Mesenteric fat pad (tissue), 1 donor: ENCODE results near the gene ANKRD33B. TPM values are rescaled to one million over a fixed set of nuclear protein-coding genes. Genes with fewer than 3 reads are reported as not detected.
A peak's percentile ranks its signal among the peaks of the same experiment; 100 is the strongest.

ENCODE experiments used
- DNase-seq: peaks from one replicate; pipeline ENCODE4 v3.0.0-alpha.2; 2020; ENCODE audit warnings: low spot score
- total RNA-seq: library from RNA; stranded (reverse); fragmentation: NEBNext Ultra II Directional; extraction: Animal tissue kit (Norgen Biotek cat#: 25700); gene quantifications from one replicate; pipeline ENCODE4 v1.2.1, GENCODE V29; 2021
- donor health status: DM: yes; HTN: yes; CAD: no.

ANKRD33B gene
- total RNA-seq, 1 donor from 2014 or later = 5.7 TPM

- DNase-seq = peak; percentile 76
Measured at GRCh38 chr5:10653751-10654400, 90.0 kb downstream of the ANKRD33B start.

GRCh38 chr5:10654566-10654965, 90.7 kb downstream of the ANKRD33B start:
- peak; percentile 47 for DNase-seq

- DNase-seq = peak; percentile 67
Measured at GRCh38 chr5:10655161-10655971, 91.5 kb downstream of the ANKRD33B start.

GRCh38 chr5:10655972-10656830, 92.3 kb downstream of the ANKRD33B start:
- DNase-seq = peak; percentile 65

GRCh38 chr5:10658265-10658664, 94.4 kb downstream of the ANKRD33B start:
- no peak for DNase-seq

- DNase-seq = peak; percentile 51
Measured at GRCh38 chr5:10660135-10660534, 96.3 kb downstream of the ANKRD33B start.

GRCh38 chr5:10660720-10661387, 97.0 kb downstream of the ANKRD33B start:
- DNase-seq = peak; percentile 65

GRCh38 chr5:10661401-10661800, 97.5 kb downstream of the ANKRD33B start:
- DNase-seq = peak; percentile 53

- peak; percentile 57 for DNase-seq
Measured at GRCh38 chr5:10662083-10662482, 98.2 kb downstream of the ANKRD33B start.

- DNase-seq = peak; percentile 83
Measured at GRCh38 chr5:10662661-10663488, 99.0 kb downstream of the ANKRD33B start.

- DNase-seq = peak; percentile 81
Measured at GRCh38 chr5:10663489-10664179, 99.8 kb downstream of the ANKRD33B start.

- peak; percentile 37 for DNase-seq
Measured at GRCh38 chr5:10664180-10664769, 100.4 kb downstream of the ANKRD33B start.

GRCh38 chr5:10665799-10666198, 101.9 kb downstream of the ANKRD33B start:
- peak; percentile 45 for DNase-seq

- DNase-seq = peak; percentile 41
Measured at GRCh38 chr5:10666531-10667299, 102.8 kb downstream of the ANKRD33B start.

- DNase-seq = peak; percentile 49
Measured at GRCh38 chr5:10667431-10668057, 103.7 kb downstream of the ANKRD33B start.

GRCh38 chr5:10668697-10669096, 104.8 kb downstream of the ANKRD33B start:
- DNase-seq = peak; percentile 53

- DNase-seq = no peak
Measured at GRCh38 chr5:10669983-10670382, 106.1 kb downstream of the ANKRD33B start.
